GM19438 (cell line): ENCODE data around the gene SLCO2A1.

ENCODE experiments used
- ATAC-seq: cut with Tn5 transposase; IDR thresholded peaks from one replicate; pipeline ENCODE4 v1.9.1; 2021; ENCODE audit warnings: low read depth; ENCODE audit not compliant: unreplicated experiment

SLCO2A1 gene

GRCh38 chr3:133984975-133985374 lies 44.8 kb downstream of the SLCO2A1 start:
- no peak for ATAC-seq

- ATAC-seq: no peak
Observed at GRCh38 chr3:133983576-133984560, 45.9 kb downstream of the SLCO2A1 start.

- ATAC-seq: no peak
Observed at GRCh38 chr3:133983126-133983525, 46.6 kb downstream of the SLCO2A1 start.

- no peak for ATAC-seq
Observed at GRCh38 chr3:133980550-133980949, 49.2 kb downstream of the SLCO2A1 start.

- no peak for ATAC-seq
Observed at GRCh38 chr3:133980035-133980434, 49.7 kb downstream of the SLCO2A1 start.

GRCh38 chr3:133979553-133979952 lies 50.2 kb downstream of the SLCO2A1 start:
- no peak for ATAC-seq

- no peak for ATAC-seq
Observed at GRCh38 chr3:133977568-133977967, 52.2 kb downstream of the SLCO2A1 start.

- ATAC-seq: no peak
Observed at GRCh38 chr3:133973249-133973980, 56.3 kb downstream of the SLCO2A1 start.

GRCh38 chr3:133972156-133972555 lies 57.6 kb downstream of the SLCO2A1 start:
- ATAC-seq: no peak

- no peak for ATAC-seq
Observed at GRCh38 chr3:133970916-133971315, 58.8 kb downstream of the SLCO2A1 start.

GRCh38 chr3:133970339-133970738 lies 59.4 kb downstream of the SLCO2A1 start:
- no peak for ATAC-seq

GRCh38 chr3:133967992-133968892 lies 61.5 kb downstream of the SLCO2A1 start:
- no peak for ATAC-seq

GRCh38 chr3:133966954-133967353 lies 62.8 kb downstream of the SLCO2A1 start:
- no peak for ATAC-seq

- no peak for ATAC-seq
Observed at GRCh38 chr3:133965906-133966305, 63.8 kb downstream of the SLCO2A1 start.

- no peak for ATAC-seq
Observed at GRCh38 chr3:133965013-133965570, 64.6 kb downstream of the SLCO2A1 start.

- ATAC-seq: no peak
Observed at GRCh38 chr3:133964547-133964946, 65.2 kb downstream of the SLCO2A1 start.

GRCh38 chr3:133963657-133964396 lies 65.9 kb downstream of the SLCO2A1 start:
- ATAC-seq: no peak

- no peak for ATAC-seq
Observed at GRCh38 chr3:133962849-133963248, 66.9 kb downstream of the SLCO2A1 start.

GRCh38 chr3:133958071-133958805 lies 71.5 kb downstream of the SLCO2A1 start:
- no peak for ATAC-seq
